ENCODE measurements around the gene CTSK.
"Not testable (repeated sequence)": the region's sequence is repeated elsewhere in the genome, so short reads cannot be mapped to it uniquely, and the experiment has no call there.

DNA sequence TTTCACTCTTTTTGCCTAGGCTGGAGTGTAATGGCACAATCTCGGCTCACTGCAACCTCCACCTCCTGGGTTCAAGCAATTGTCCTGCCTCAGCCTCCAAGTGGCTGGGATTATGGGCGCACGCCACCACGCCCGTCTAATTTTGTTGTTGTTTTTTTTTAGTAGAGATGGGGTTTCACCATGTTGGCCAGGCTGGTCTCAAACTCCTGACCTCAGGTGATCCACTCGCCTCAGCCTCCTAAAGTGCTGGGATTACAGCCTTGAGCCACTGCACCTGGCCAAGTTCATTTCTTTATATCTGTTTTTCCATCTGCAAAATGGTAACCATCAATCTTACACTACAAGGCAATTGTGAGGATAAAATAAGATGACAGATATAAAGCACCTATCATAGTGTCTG is 25.9 kb upstream of the CTSK start:
- TF ChIP-seq, protein P1, sequence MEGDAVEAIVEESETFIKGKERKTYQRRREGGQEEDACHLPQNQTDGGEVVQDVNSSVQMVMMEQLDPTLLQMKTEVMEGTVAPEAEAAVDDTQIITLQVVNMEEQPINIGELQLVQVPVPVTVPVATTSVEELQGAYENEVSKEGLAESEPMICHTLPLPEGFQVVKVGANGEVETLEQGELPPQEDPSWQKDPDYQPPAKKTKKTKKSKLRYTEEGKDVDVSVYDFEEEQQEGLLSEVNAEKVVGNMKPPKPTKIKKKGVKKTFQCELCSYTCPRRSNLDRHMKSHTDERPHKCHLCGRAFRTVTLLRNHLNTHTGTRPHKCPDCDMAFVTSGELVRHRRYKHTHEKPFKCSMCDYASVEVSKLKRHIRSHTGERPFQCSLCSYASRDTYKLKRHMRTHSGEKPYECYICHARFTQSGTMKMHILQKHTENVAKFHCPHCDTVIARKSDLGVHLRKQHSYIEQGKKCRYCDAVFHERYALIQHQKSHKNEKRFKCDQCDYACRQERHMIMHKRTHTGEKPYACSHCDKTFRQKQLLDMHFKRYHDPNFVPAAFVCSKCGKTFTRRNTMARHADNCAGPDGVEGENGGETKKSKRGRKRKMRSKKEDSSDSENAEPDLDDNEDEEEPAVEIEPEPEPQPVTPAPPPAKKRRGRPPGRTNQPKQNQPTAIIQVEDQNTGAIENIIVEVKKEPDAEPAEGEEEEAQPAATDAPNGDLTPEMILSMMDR (IDR thresholded peaks at IDR 0.05 in 4 of 5, conservative IDR thresholded peaks at IDR 0.05 in 1 of 5), result not testable (repeated sequence)
- TF ChIP-seq POLR2A (IDR thresholded peaks at IDR 0.05), result not testable (repeated sequence)

Measured in gastrocnemius medialis (tissue), 4 donors.